ENCODE data around the gene TCTN1. TPM values are rescaled to one million over a fixed set of nuclear protein-coding genes. Genes with fewer than 3 reads are reported as not detected.

TCTN1 gene
- total and polyA plus RNA-seq, 2 of the 4 experiments (the other 2 are of a cell fraction) = 11.7 to 18.8 TPM

DNA sequence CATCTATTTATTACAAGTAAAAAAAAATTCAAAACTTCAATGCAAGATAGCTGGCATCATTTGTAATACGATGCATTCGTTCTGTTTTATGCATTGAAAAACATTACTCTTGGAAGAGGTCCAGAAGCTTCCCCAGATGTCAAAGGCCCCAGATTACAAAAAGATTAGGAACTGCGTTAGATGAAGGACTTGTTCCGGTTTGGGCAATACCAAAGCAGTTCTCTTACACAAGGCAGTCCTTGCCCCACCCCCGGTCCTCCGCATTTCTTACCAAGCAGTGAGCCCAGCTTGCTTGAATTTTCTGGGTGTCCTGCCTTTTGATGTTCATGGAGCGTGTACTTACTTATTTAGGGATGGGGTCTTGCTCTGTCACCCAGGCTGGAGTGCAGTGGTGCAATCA is 79.8 kb downstream of the TCTN1 start:
- Histone ChIP-seq H3K27me3 (ENCODE audit: control insufficient read depth, insufficient read depth, low read length) (peaks cover 3% of the 10 kb centered on the region; the same call in 1 of the 2 replicates), H2AK9ac (replicated peaks; ENCODE audit: low read depth, low read length, poor library complexity) (no peak overlapping the region), H4K91ac (ENCODE audit: insufficient read depth, low read depth, low read length) (no peak overlapping the region), H2AK5ac (ENCODE audit: low read depth, low read length) (no peak overlapping the region), H3K18ac (ENCODE audit: low read depth, low read length) (no peak overlapping the region), H3K9me1 (ENCODE audit: insufficient read depth, low read length) (no peaks in the 10 kb centered on the region), H3K14ac (replicated peaks; ENCODE audit: low read depth, low read length) (no peak overlapping the region), H3K23ac (ENCODE audit: low read depth, low read length) (no peak overlapping the region), H2BK20ac (ENCODE audit: low read depth, low read length) (no peak overlapping the region), H3K9ac (ENCODE audit: low read depth, low read length) (no peak overlapping the region), H2BK120ac (ENCODE audit: low read depth, low read length) (no peak overlapping the region), H4K20me1 (ENCODE audit: insufficient read depth, low read length) (no peaks in the 10 kb centered on the region), H2BK15ac (ENCODE audit: low read depth, low read length) (no peak overlapping the region), H3K79me1 (ENCODE audit: low read depth in 1 of 2, low read length in 2 of 2) (no peaks in the 10 kb centered on the region), H4K5ac (ENCODE audit: low read depth, low read length) (no peak overlapping the region), H3K27ac (ENCODE audit: insufficient read depth, low read length) (no peak overlapping the region), H3K56ac (ENCODE audit: extremely low read depth, insufficient read depth, low read length) (no peak overlapping the region), H2BK5ac (ENCODE audit: low read depth, low read length, poor library complexity, severe bottlenecking) (no peak overlapping the region), H3K36me3 (ENCODE audit: control insufficient read depth, insufficient read depth, low read length) (no peaks in the 10 kb centered on the region), H2AFZ (replicated peaks; ENCODE audit: low read length, poor library complexity) (no peak overlapping the region), H3K9me3 (ENCODE audit: control insufficient read depth, insufficient read depth, low read length) (no peaks in the 10 kb centered on the region), H3K4ac (ENCODE audit: low read depth, low read length) (no peak overlapping the region), H3K4me2 (ENCODE audit: low read depth, low read length) (no peak overlapping the region), H3K4me3 (ENCODE audit: insufficient read depth, low read depth, low read length) (no peak overlapping the region), H4K8ac (ENCODE audit: low read depth in 2 of 2, low read length in 2 of 2) (no peak overlapping the region), H3K4me1 (ENCODE audit: control insufficient read depth, insufficient read depth, low read length) (peaks cover 4% of the 10 kb centered on the region; the same call in 1 of the 2 replicates)
- ChIA-PET POLR2A (ENCODE audit: unreplicated experiment) (no interaction called here), CTCF (interaction anchor here (0.6 kb wide), 1 partner anchor 42 kb away, joined by 4 read pairs; no protein-coding TSS in a partner anchor)
- ATAC-seq (ENCODE audit: low read depth) = no peak
- DNase-seq = no peak
- no TSS peak for BruUV-seq (replicated peaks)
- no peak for TF ChIP-seq NFE2L2 (IDR thresholded peaks at IDR 0.05; ENCODE audit: low read depth, low read length)
- TF ChIP-seq MAFK (IDR thresholded peaks at IDR 0.05; ENCODE audit: low read depth, low read length) = no peak
- TF ChIP-seq RAD21 (IDR thresholded peaks at IDR 0.05; ENCODE audit: low read length) = no peak
- no peak for TF ChIP-seq USF2 (IDR thresholded peaks at IDR 0.05; ENCODE audit: low read depth, low read length)
- TF ChIP-seq CTCF (conservative IDR thresholded peaks at IDR 0.05; ENCODE audit: low read depth, low read length) = no peak
- no peak for TF ChIP-seq FOS (IDR thresholded peaks at IDR 0.05; ENCODE audit: low read depth, low read length)
- no peak for TF ChIP-seq BHLHE40 (IDR thresholded peaks at IDR 0.05; ENCODE audit: low read depth, low read length)
- no peak for TF ChIP-seq SMC3 (IDR thresholded peaks at IDR 0.05; ENCODE audit: low read depth, low read length)
- TF ChIP-seq RCOR1 (IDR thresholded peaks at IDR 0.05; ENCODE audit: insufficient replicate concordance, low read length) = no peak
- no peak for TF ChIP-seq ELK1 (IDR thresholded peaks at IDR 0.05; ENCODE audit: borderline replicate concordance, low read depth, low read length)
- no peak for TF ChIP-seq RFX5 (IDR thresholded peaks at IDR 0.05; ENCODE audit: low read depth, low read length)
- no peak for TF ChIP-seq CHD1 (IDR thresholded peaks at IDR 0.05; ENCODE audit: low read depth, low read length)
- TF ChIP-seq POLR2A (IDR thresholded peaks at IDR 0.05; ENCODE audit: low read depth, low read length) = no peak
- TF ChIP-seq MAZ (IDR thresholded peaks at IDR 0.05; ENCODE audit: borderline replicate concordance, low read depth, low read length) = no peak
- TF ChIP-seq CEBPB (IDR thresholded peaks at IDR 0.05; ENCODE audit: low read depth, low read length) = no peak
- intact Hi-C loops (cut with micrococcal nuclease) (no loop called here), dilution Hi-C loops (cut with HindIII; ENCODE audit: low sequenced_read_pairs, unreplicated experiment) (no loop called here), in situ Hi-C loops (cut with MboI; ENCODE audit: low sequenced_read_pairs) (no loop called here)
- WGBS, 2 experiments (ENCODE audit: extremely low coverage in 2 of 2, insufficient read length in 1 of 2) = no CpG with 5 or more reads among the region's 7 CpGs

Measured in IMR-90 (cell line).